ENCODE data around the gene QSER1.
"Not testable (repeated sequence)": the region's sequence is repeated elsewhere in the genome, so short reads cannot be mapped to it uniquely, and the experiment has no call there.

Gene QSER1

DNA sequence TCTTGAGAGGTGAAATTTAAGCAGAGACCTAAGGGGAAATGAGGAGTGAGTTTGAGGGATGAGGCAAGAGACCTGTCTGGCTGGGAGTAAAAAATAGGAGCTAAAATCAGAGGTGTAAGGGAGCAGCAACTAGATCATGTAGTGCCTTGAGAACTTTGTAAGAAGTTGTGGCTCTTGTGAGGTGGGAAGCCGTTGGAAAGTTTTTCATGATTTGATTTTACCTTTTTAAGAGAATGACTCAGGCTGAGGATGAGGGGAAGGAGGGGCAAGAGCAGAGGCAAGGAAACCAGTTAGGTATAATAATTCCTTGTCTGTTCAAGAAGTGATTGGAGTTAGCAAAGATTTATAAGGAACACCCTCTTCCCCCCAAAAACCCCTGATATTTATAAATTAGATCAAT lies 25.8 kb downstream of the QSER1 start:
- H3K36me3 ChIP-seq (ENCODE audit: insufficient read depth, low read length): no peaks in the 10 kb centered on the region
- H3K9me3 ChIP-seq (ENCODE audit: low read length): no peaks in the 10 kb centered on the region

DNA sequence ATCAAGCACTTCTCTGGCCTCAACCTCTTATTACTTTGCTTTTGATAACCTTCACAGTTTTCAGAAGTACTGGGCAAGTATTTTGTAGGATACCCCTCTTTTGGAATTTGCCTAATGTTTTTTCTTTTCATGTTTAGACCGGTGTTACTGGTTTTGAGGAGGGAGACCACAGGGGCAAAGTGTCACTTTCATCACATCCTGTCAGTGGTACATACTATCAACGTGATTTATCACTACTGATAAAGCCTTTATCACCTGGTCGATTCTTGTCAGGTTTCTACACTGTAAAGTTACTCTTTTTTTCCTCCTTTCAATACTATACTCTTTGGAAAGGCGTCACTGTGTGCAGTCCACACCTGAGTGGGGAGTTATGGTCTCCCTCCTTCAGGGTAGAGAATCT lies 26.7 kb downstream of the QSER1 start:
- no peaks in the 10 kb centered on the region for H3K9me3 ChIP-seq (ENCODE audit: low read length)
- no peaks in the 10 kb centered on the region for H3K36me3 ChIP-seq (ENCODE audit: insufficient read depth, low read length)
- H3K4me1 ChIP-seq (ENCODE audit: insufficient read depth, low read length): no peaks in the 10 kb centered on the region
- no peaks in the 10 kb centered on the region for H3K27me3 ChIP-seq (ENCODE audit: insufficient read depth, low read length)
- no peak overlapping the region for H3K4me3 ChIP-seq (ENCODE audit: low read length)
- H2AFZ ChIP-seq (ENCODE audit: low read depth, low read length): no peak overlapping the region

More for the DNA sequence above, 25.8 kb downstream of the QSER1 start:
- Histone ChIP-seq H2AFZ (ENCODE audit: low read depth, low read length) (no peak overlapping the region), H3K4me3 (ENCODE audit: low read length) (no peak overlapping the region), H3K4me1 (ENCODE audit: insufficient read depth, low read length) (no peaks in the 10 kb centered on the region), H3K27me3 (ENCODE audit: insufficient read depth, low read length) (no peaks in the 10 kb centered on the region)

DNA sequence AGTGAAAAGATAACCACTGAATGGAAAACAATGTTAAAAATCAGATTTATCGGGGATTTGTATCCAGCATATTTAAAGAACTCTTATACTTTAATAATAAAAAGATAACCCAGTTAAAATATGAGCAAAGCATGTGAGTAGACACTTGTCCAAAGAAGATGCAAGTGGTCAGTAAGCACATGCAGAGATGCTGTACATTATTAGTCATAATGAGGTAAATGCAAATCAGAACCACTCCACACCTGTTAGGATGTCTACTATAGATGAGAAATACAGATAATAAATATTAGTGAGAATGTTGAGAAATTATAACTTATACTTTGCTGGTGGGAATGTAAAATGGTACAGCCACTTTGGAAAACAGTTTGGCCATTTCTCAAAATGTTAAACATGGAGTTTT lies 28.0 kb downstream of the QSER1 start:
- no peaks in the 10 kb centered on the region for H3K4me1 ChIP-seq (ENCODE audit: insufficient read depth, low read length)
- no peak overlapping the region for H2AFZ ChIP-seq (ENCODE audit: low read depth, low read length)
- no peaks in the 10 kb centered on the region for H3K27me3 ChIP-seq (ENCODE audit: insufficient read depth, low read length)
- H3K36me3 ChIP-seq (ENCODE audit: insufficient read depth, low read length): no peaks in the 10 kb centered on the region
- H3K9me3 ChIP-seq (ENCODE audit: low read length): no peaks in the 10 kb centered on the region
- no peak overlapping the region for H3K4me3 ChIP-seq (ENCODE audit: low read length)

DNA sequence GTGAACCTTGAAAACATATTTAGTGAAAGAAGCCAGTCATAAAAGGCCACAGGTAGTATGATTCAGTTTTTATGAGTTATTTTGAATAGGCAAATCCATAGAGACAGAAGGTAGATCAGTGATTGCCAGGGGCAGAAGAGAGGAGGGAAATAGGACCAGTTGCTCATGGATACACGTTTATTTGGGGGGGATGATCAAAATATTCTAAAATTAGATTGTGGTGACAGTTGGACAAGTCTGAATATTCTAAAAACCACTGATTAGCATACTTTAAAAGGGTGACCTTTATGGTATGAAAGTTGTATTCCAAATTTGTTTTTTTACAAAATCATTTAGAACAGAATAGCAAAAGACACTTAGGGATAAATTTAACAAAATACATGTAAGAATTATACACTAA lies 28.6 kb downstream of the QSER1 start:
- Histone ChIP-seq H3K4me1 (ENCODE audit: insufficient read depth, low read length) (no peaks in the 10 kb centered on the region), H3K36me3 (ENCODE audit: insufficient read depth, low read length) (no peaks in the 10 kb centered on the region), H3K9me3 (ENCODE audit: low read length) (no peaks in the 10 kb centered on the region), H3K4me3 (ENCODE audit: low read length) (no peak overlapping the region), H2AFZ (ENCODE audit: low read depth, low read length) (no peak overlapping the region), H3K27me3 (ENCODE audit: insufficient read depth, low read length) (no peaks in the 10 kb centered on the region)

DNA sequence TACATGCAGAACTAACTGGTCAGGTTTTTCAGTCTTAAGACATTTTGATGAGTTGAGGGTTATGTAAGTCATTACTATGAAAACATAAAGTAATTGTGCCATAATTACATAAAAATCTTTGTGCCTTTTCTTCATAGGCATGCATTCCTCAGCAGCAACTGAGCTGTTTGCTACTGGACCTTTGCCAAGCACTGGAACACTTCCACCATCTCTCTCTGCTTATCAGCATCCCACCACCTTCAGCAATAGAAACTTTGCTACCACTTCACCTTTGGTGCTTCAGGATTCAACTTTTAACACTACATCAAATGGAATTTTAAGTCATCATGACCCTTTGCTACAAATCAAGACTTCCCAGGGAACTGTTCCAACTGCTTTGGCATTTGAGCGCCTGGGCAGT lies 39.0 kb downstream of the QSER1 start:
- peaks cover 70% of the 10 kb centered on the region for H3K36me3 ChIP-seq (ENCODE audit: insufficient read depth, low read length)
- H3K4me1 ChIP-seq (ENCODE audit: insufficient read depth, low read length): no peaks in the 10 kb centered on the region
- H3K27me3 ChIP-seq (ENCODE audit: insufficient read depth, low read length): no peaks in the 10 kb centered on the region
- no peak overlapping the region for H3K4me3 ChIP-seq (ENCODE audit: low read length)
- H3K9me3 ChIP-seq (ENCODE audit: low read length): peaks cover 1% of the 10 kb centered on the region
- no peak overlapping the region for H2AFZ ChIP-seq (ENCODE audit: low read depth, low read length)

DNA sequence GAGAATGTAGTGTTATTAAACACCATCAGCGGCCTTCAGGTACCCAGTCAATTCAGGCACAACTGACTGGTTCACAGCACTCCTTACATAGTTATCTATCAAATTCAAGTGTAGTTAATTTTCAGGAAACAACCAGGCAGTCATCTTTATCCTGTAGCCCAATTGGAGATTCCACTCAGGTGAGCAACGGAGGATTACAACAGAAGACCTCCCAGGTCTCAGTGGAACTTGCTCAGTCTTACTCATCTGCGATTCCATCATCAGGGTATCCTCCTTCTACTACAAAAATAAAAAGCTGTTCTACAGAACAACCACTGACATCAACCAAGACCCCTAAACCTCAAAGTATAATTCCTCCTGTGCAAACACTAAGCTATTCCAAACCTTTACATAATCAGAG lies 39.6 kb downstream of the QSER1 start:
- H3K27me3 ChIP-seq (ENCODE audit: insufficient read depth, low read length): no peaks in the 10 kb centered on the region
- peaks cover 73% of the 10 kb centered on the region for H3K36me3 ChIP-seq (ENCODE audit: insufficient read depth, low read length)
- H3K4me1 ChIP-seq (ENCODE audit: insufficient read depth, low read length): no peaks in the 10 kb centered on the region
- peaks cover 1% of the 10 kb centered on the region for H3K9me3 ChIP-seq (ENCODE audit: low read length)
- H3K4me3 ChIP-seq (ENCODE audit: low read length): no peak overlapping the region
- H2AFZ ChIP-seq (ENCODE audit: low read depth, low read length): no peak overlapping the region

DNA sequence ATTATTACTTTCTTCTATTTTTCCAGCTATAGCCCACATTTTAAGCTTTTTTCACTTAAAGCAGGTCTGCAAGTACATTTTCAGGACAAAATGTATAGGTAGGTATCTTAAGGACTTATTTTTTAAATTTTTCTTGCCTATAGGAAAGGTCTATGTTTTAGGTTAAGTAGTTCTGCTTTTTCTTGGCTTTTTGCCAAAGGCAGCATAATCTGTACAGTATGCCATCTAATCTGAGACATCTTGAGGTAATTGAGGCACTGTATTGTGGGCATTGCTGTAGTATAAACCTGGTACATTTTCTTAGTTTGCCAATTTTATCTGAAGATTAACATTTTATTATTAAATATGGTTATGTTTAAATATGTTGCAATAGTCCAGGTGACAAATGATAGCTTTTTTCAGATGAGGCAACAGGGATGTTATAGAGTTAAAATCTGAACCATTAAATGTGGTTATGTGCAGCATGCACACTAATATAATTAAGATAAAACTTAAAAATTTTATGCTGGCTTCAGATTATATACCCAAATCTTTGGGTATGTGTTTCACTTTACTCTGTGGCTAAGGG lies 42.9 kb downstream of the QSER1 start:
- Histone ChIP-seq H3K4me3 (ENCODE audit: low read length) (no peak overlapping the region), H2AFZ (ENCODE audit: low read depth, low read length) (no peak overlapping the region), H3K4me1 (ENCODE audit: insufficient read depth, low read length) (no peaks in the 10 kb centered on the region), H3K36me3 (ENCODE audit: insufficient read depth, low read length) (peaks cover 77% of the 10 kb centered on the region), H3K9me3 (ENCODE audit: low read length) (peaks cover 1% of the 10 kb centered on the region), H3K27me3 (ENCODE audit: insufficient read depth, low read length) (no peaks in the 10 kb centered on the region)

DNA sequence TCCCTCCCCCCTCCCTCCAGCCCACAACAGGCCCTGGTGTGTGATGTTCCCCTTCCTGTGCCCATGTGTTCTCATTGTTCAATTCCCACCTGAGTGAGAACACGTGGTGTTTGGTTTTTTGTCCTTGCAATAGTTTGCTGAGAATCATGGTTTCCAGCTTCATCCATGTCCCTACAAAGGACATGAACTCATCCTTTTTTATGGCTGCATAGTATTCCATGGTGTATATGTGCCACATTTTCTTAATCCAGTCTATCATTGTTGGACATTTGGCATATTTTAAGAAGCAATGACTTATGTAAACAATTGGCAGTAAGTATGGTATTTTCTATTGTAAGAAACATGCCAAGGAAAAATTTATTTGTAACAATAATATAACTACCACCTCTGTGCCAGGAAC lies 43.6 kb downstream of the QSER1 start:
- H3K4me3 ChIP-seq (ENCODE audit: low read length); H3K9me3 ChIP-seq (ENCODE audit: low read length); H2AFZ ChIP-seq (ENCODE audit: low read depth, low read length); H3K4me1 ChIP-seq (ENCODE audit: insufficient read depth, low read length); H3K27me3 ChIP-seq (ENCODE audit: insufficient read depth, low read length): not testable (repeated sequence)
- peaks cover 76% of the 10 kb centered on the region for H3K36me3 ChIP-seq (ENCODE audit: insufficient read depth, low read length)

DNA sequence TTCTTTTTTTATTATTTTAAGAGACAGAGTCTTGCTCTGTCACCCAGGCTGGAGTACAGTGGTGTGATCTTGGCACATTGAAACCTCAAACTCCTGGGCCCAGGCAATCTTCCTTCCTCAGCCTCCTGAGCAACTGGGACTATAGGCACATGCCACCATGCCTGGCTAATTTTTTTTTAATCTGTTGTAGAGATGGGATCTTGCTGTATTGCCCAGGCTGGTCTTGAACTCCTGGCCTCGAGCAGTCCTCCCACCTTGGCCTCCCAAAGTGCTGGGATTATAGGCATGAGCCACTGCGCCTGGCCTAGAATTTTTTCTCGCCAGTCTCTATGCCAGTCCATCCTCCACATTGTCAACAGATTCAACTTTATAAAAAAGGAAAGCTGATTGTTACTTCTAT lies 44.7 kb downstream of the QSER1 start:
- H3K4me3 ChIP-seq (ENCODE audit: low read length); H3K27me3 ChIP-seq (ENCODE audit: insufficient read depth, low read length); H2AFZ ChIP-seq (ENCODE audit: low read depth, low read length); H3K4me1 ChIP-seq (ENCODE audit: insufficient read depth, low read length); H3K9me3 ChIP-seq (ENCODE audit: low read length): not testable (repeated sequence)
- H3K36me3 ChIP-seq (ENCODE audit: insufficient read depth, low read length): peaks cover 65% of the 10 kb centered on the region

DNA sequence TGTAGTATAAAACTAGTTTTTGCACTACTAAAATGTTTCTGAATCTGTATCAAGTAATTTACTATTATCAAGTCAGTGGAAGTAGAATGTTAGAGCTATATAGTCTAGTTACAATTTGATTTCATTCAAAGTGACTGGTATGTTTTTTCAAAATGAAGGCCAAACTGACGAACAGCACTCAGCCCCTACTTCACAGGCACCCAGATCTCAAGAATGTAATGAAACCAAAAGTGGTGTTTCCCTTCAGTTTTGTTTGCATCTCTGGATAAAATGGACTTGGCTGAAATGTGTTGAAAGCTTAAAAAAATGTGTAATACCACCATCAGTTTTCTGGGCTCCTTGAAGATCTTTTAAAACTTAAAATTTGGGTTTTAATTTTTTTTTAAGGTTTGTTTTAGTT lies 46.4 kb downstream of the QSER1 start:
- Histone ChIP-seq H3K9me3 (ENCODE audit: low read length) (no peaks in the 10 kb centered on the region), H3K36me3 (ENCODE audit: insufficient read depth, low read length) (peaks cover 47% of the 10 kb centered on the region), H3K4me3 (ENCODE audit: low read length) (no peak overlapping the region), H3K27me3 (ENCODE audit: insufficient read depth, low read length) (no peaks in the 10 kb centered on the region), H2AFZ (ENCODE audit: low read depth, low read length) (no peak overlapping the region), H3K4me1 (ENCODE audit: insufficient read depth, low read length) (no peaks in the 10 kb centered on the region)

DNA sequence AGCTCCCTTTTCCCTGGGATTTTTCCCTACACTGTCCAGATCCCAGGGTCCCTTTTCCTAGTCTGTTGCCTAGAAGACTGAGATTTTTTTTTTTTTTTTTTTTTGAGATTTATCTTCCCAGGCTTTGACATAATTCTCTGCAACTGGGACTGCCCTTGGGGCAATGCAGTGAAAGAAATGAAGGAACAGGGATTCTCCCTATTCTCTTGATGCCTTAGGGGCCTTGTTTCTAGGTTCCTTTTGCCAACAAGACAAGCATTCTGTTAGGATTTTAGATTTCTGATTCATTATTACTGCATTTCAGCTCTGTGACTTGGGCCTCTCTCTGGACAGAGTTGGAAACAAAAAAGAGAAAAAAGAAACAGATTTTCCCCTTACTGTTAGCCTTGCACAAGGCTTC lies 47.3 kb downstream of the QSER1 start:
- Histone ChIP-seq H2AFZ (ENCODE audit: low read depth, low read length) (no peak overlapping the region), H3K4me1 (ENCODE audit: insufficient read depth, low read length) (no peaks in the 10 kb centered on the region), H3K36me3 (ENCODE audit: insufficient read depth, low read length) (peaks cover 39% of the 10 kb centered on the region), H3K9me3 (ENCODE audit: low read length) (no peaks in the 10 kb centered on the region), H3K27me3 (ENCODE audit: insufficient read depth, low read length) (no peaks in the 10 kb centered on the region), H3K4me3 (ENCODE audit: low read length) (no peak overlapping the region)

DNA sequence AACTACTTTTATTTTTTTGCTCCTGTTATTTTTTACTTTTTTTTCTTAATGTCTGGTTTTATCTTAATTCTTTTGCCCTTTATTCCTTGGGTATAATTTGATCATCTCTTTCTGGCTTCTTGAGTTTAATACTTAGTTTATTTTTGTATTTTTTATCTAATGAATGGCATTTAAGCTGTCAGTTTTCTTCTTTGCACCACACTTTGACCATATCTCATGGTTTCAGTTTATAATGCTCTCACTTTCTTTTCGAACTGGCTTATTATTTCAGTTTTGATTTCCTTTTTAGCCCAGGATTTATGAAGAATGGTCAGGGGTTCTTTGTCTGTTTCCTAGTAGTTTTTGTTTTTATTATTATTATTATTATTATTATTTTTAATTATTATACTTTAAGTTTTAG lies 48.3 kb downstream of the QSER1 start:
- no peak overlapping the region for H2AFZ ChIP-seq (ENCODE audit: low read depth, low read length)
- H3K27me3 ChIP-seq (ENCODE audit: insufficient read depth, low read length): no peaks in the 10 kb centered on the region
- H3K4me3 ChIP-seq (ENCODE audit: low read length): no peak overlapping the region
- H3K9me3 ChIP-seq (ENCODE audit: low read length): no peaks in the 10 kb centered on the region
- no peaks in the 10 kb centered on the region for H3K4me1 ChIP-seq (ENCODE audit: insufficient read depth, low read length)
- peaks cover 30% of the 10 kb centered on the region for H3K36me3 ChIP-seq (ENCODE audit: insufficient read depth, low read length)

DNA sequence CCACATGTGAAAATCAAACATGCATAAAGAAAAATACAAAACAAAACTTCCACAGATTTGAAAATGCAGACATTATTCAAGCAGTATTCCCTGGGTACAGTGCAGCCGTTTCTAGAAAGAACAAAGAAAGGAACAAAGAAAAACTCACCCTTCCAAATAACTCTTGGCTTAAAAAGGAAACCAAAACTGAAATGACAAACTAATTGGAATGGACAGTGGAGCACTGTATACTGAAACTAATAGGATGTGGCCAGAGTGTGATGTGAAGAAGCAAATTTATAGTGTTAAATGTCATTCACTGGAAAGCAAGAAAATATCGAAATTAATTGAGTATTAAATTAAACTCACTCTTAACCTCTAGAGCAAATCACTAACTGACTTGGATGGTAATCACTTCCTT lies 55.4 kb downstream of the QSER1 start:
- no peaks in the 10 kb centered on the region for H3K4me1 ChIP-seq (ENCODE audit: insufficient read depth, low read length)
- H3K27me3 ChIP-seq (ENCODE audit: insufficient read depth, low read length): no peaks in the 10 kb centered on the region
- no peaks in the 10 kb centered on the region for H3K9me3 ChIP-seq (ENCODE audit: low read length)
- H3K4me3 ChIP-seq (ENCODE audit: low read length): no peak overlapping the region
- peaks cover 7% of the 10 kb centered on the region for H3K36me3 ChIP-seq (ENCODE audit: insufficient read depth, low read length)
- H2AFZ ChIP-seq (ENCODE audit: low read depth, low read length): no peak overlapping the region

DNA sequence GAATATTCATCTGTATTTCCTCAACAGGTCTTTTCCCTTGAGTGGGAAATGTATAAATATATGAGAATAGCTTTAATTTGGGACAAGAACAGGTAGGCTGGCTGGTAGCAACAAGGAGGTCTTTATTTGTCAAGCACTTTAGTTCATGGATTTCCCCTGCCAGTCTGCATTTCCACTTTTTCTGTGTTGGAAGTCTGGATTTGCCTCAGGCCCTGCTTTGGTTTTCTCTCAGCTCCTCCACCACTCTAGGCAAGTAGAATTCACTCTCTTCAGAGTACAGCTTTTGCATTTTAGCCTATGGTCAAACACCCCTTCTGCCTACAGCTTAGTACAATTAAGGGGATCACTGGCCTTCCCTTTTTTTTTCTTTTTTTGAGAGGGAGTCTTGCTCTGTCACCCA lies 57.1 kb downstream of the QSER1 start:
- no peaks in the 10 kb centered on the region for H3K9me3 ChIP-seq (ENCODE audit: low read length)
- no peak overlapping the region for H3K4me3 ChIP-seq (ENCODE audit: low read length)
- H2AFZ ChIP-seq (ENCODE audit: low read depth, low read length): no peak overlapping the region
- H3K4me1 ChIP-seq (ENCODE audit: insufficient read depth, low read length): no peaks in the 10 kb centered on the region
- peaks cover 17% of the 10 kb centered on the region for H3K36me3 ChIP-seq (ENCODE audit: insufficient read depth, low read length)
- H3K27me3 ChIP-seq (ENCODE audit: insufficient read depth, low read length): no peaks in the 10 kb centered on the region

All from neuron (in vitro differentiated cells).